Transverse colon (tissue), 4 donors: ENCODE results near the gene PMVK. TPM values are rescaled to one million over a fixed set of nuclear protein-coding genes. Genes with fewer than 3 reads are reported as not detected.
A peak's percentile ranks its signal among the peaks of the same experiment; 100 is the strongest.

Experiments
- DNase-seq: peaks from one replicate; pipeline ENCODE4 v3.0.0-alpha.2; 2019
- H3K27ac ChIP-seq, 4 donors: fragments of 200-600 bp; sonication (generic); 2 replicates each; pipeline ENCODE4 v1.5.1; 2016 to 2018; ENCODE audit warnings: inconsistent platforms in 4 of 4
- H3K27me3 ChIP-seq: fragments of 200-600 bp; sonication (generic); 2 replicates; pipeline ENCODE4 v1.5.1; 2017; ENCODE audit warnings: inconsistent platforms
- H3K36me3 ChIP-seq, 4 donors: fragments of 200-600 bp; sonication (generic); 2 replicates each; pipeline ENCODE4 v1.5.1; 2017 to 2019; ENCODE audit warnings: inconsistent platforms in 4 of 4
- H3K4me1 ChIP-seq, 4 donors: fragments of 200-600 bp; sonication (generic); 2 replicates each; pipeline ENCODE4 v1.5.1; 2017 to 2020; ENCODE audit warnings: inconsistent platforms in 4 of 4
- H3K4me3 ChIP-seq, 4 donors: fragments of 200-600 bp; sonication (generic); 1 replicate in 1 of 4; 2 replicates in 3 of 4; pipeline versions ENCODE4 v1.5.1 to v1.6.1; 2017 to 2019; ENCODE audit warnings: inconsistent platforms in 4 of 4
- H3K9me3 ChIP-seq, 2 donors: fragments of 200-600 bp; sonication (generic); 2 replicates each; pipeline ENCODE4 v1.5.1; 2017 to 2019; ENCODE audit warnings: inconsistent platforms in 2 of 2
- CTCF ChIP-seq, 5 experiments: fragments of 200-600 bp in 3 of 5; fragments of 450-650 bp in 2 of 5; sonication (generic) in 3 of 5; IDR thresholded peaks; 1 replicate in 2 of 5; 2 replicates in 3 of 5; pipeline ENCODE4 v1.5.1; 2016 to 2017; ENCODE audit warnings: antibody characterized with exemption in 5 of 5, inconsistent platforms in 3 of 5, mild to moderate bottlenecking in 2 of 5, moderate library complexity in 1 of 5
- EP300 ChIP-seq: sonication (generic); formaldehyde crosslinking; IDR thresholded peaks from one replicate; pipeline ENCODE4 v1.6.1; 2017; ENCODE audit warnings: antibody characterized with exemption, low read depth
- POLR2A ChIP-seq: fragments of 450-650 bp; IDR thresholded peaks from one replicate; pipeline ENCODE4 v1.6.1; 2016; ENCODE audit warnings: antibody characterized with exemption, mild to moderate bottlenecking, moderate library complexity
- POLR2AphosphoS5 ChIP-seq, 3 donors: sonication (generic); formaldehyde crosslinking; IDR thresholded peaks; one replicate each; pipeline ENCODE4 v1.6.1; 2016; ENCODE audit warnings: antibody characterized with exemption in 3 of 3
- WGBS, 2 donors: methylation state at CpG; one replicate each; pipeline ENCODE4 v1.1.5; 2018; ENCODE audit warnings: low coverage in 1 of 2; 5-methylcytosine and 5-hydroxymethylcytosine counted together
- in situ Hi-C, 4 donors: fragments of 200-750 bp; cut with MboI; loops; one replicate each; pipeline versions ENCODE4 v1.15.0 to v1.15.1; 2017; ENCODE audit warnings: low sequenced_read_pairs in 3 of 4, low pct_ligation_motif_present in 1 of 4, low pct_unique_long_range_greater_than_20kb in 1 of 4
- intact Hi-C: fragments of 100-400 bp; cut with DNase I; formaldehyde crosslinking; loops from one replicate; pipeline ENCODE4 v1.15.1; 2023; ENCODE audit warnings: low total_unique reads
- total RNA-seq, 4 donors: library from RNA; depleted of rRNA; stranded (reverse); fragments of >200 nt; gene quantifications; one replicate each; pipeline ENCODE4 v1.1.0, GENCODE V29; 2016

The PMVK gene
- total RNA-seq, 4 donors from 2014 or later = 6.0 to 19.9 (median 13.1) TPM

GRCh38 chr1:154964359-154964758, 27.8 kb upstream of the PMVK start:
- no peak for TF ChIP-seq POLR2A
- no peak for TF ChIP-seq CTCF (IDR thresholded peaks at IDR 0.05)
- H3K27ac ChIP-seq = no peak overlapping the region
- no peaks in the 10 kb centered on the region for H3K9me3 ChIP-seq
- H3K36me3 ChIP-seq = peaks cover 0 to 32% (median 12%) of the 10 kb centered on the region in 4 donors
- in situ Hi-C loops = loop anchor here in 3 of 4 donors (25.0 kb wide), 1 partner anchor 98 kb away; the partner anchor contains the start of genes ADAM15 (in 3 of the 3) and EFNA4 (in 3 of the 3)
- H3K4me3 ChIP-seq = no peak overlapping the region
- no peak for DNase-seq
- intact Hi-C loops = no loop called here
- H3K4me1 ChIP-seq = peaks cover 1 to 40% (median 26%) of the 10 kb centered on the region in 4 donors
- WGBS, 2 donors = 88 to 92% methylated on average over 4 to 6 of the region's 6 CpGs
- no peaks in the 10 kb centered on the region for H3K27me3 ChIP-seq

- Histone ChIP-seq H3K4me3 (no peak overlapping the region), H3K4me1 (peaks cover 0 to 32% (median 22%) of the 10 kb centered on the region in 4 donors), H3K9me3 (no peaks in the 10 kb centered on the region), H3K36me3 (peaks cover 0 to 32% (median 15%) of the 10 kb centered on the region in 4 donors), H3K27ac (no peak overlapping the region), H3K27me3 (no peaks in the 10 kb centered on the region)
- in situ Hi-C loops (loop anchor here in 3 of 4 donors (25.0 kb wide), 1 partner anchor 99 kb away; the partner anchor contains the start of genes ADAM15 (in 3 of the 3) and EFNA4 (in 3 of the 3)), intact Hi-C loops (no loop called here)
- WGBS, 2 donors = 63 to 79% methylated on average over 2 to 8 of the region's 8 CpGs
- TF ChIP-seq POLR2A (no peak), CTCF (IDR thresholded peaks at IDR 0.05) (no peak), EP300 (no peak), POLR2AphosphoS5 (IDR thresholded peaks at IDR 0.05) (no peak)
- DNase-seq = no peak
Measured at GRCh38 chr1:154963643-154964042, 27.1 kb upstream of the PMVK start.

- peak overlapping the region; percentile 95 to 99 (median 96) for H3K27ac ChIP-seq
- intact Hi-C loops = no loop called here
- WGBS, 2 donors = 67% methylated on average over 6 of the region's 6 CpGs; no CpG with 5 or more reads in 1 of the 2 donors
- TF ChIP-seq POLR2A = no peak
- TF ChIP-seq EP300 = no peak
- no peak for TF ChIP-seq CTCF (IDR thresholded peaks at IDR 0.05)
- TF ChIP-seq POLR2AphosphoS5 (IDR thresholded peaks at IDR 0.05) = no peak
- peak overlapping the region in 1 of 4 donors; percentile 92 for H3K4me3 ChIP-seq
- H3K4me1 ChIP-seq = peaks cover 0 to 30% (median 22%) of the 10 kb centered on the region in 4 donors
- peaks cover 0 to 32% (median 14%) of the 10 kb centered on the region in 4 donors for H3K36me3 ChIP-seq
- in situ Hi-C loops = loop anchor here in 3 of 4 donors (25.0 kb wide), 1 partner anchor 99 kb away; the partner anchor contains the start of genes ADAM15 (in 3 of the 3) and EFNA4 (in 3 of the 3)
- no peaks in the 10 kb centered on the region for H3K9me3 ChIP-seq
- H3K27me3 ChIP-seq = no peaks in the 10 kb centered on the region
- DNase-seq = no peak
Measured at GRCh38 chr1:154962795-154963330, 26.3 kb upstream of the PMVK start.

GRCh38 chr1:154962156-154962749, 25.7 kb upstream of the PMVK start:
- H3K4me1 ChIP-seq = peaks cover 1 to 34% (median 24%) of the 10 kb centered on the region in 4 donors
- TF ChIP-seq POLR2A (no peak), POLR2AphosphoS5 (IDR thresholded peaks at IDR 0.05) (no peak)
- no peaks in the 10 kb centered on the region for H3K27me3 ChIP-seq
- peaks cover 0 to 28% (median 11%) of the 10 kb centered on the region in 4 donors for H3K36me3 ChIP-seq
- in situ Hi-C loops (loop anchor here in 3 of 4 donors (25.0 kb wide), 1 partner anchor 100 kb away; the partner anchor contains the start of genes ADAM15 (in 3 of the 3) and EFNA4 (in 3 of the 3)), intact Hi-C loops (no loop called here)
- WGBS, 2 donors = 2 to 3% methylated on average over 8 to 22 of the region's 25 CpGs
- peak; percentile 49 for DNase-seq
- no peaks in the 10 kb centered on the region for H3K9me3 ChIP-seq
- H3K27ac ChIP-seq = peak overlapping the region; percentile 95 to 99 (median 96)
- peak overlapping the region; percentile 62 to 95 (median 78) for H3K4me3 ChIP-seq
